Tibial artery (tissue), 4 donors: ENCODE measurements around the gene SLIT3.

Experiments used
- DNase-seq, 2 donors: peaks; one replicate each; pipeline ENCODE4 v3.0.0-alpha.2; 2019
- H3K27ac ChIP-seq, 2 donors: fragments of 200-600 bp; sonication (generic) in 1 of 2; 1 replicate in 1 of 2; 2 replicates in 1 of 2; pipeline ENCODE4 v1.5.1; 2018 to 2019; ENCODE audit warnings: mild to moderate bottlenecking in 1 of 2
- H3K27me3 ChIP-seq, 2 donors: fragments of 200-600 bp; sonication (generic) in 1 of 2; one replicate each; pipeline versions ENCODE4 v1.5.1 to v1.6.0; 2016 to 2019
- H3K36me3 ChIP-seq, 3 donors: fragments of 200-600 bp; sonication (generic) in 2 of 3; one replicate each; pipeline ENCODE4 v1.5.1; 2016 to 2019; ENCODE audit warnings: mild to moderate bottlenecking in 2 of 3
- H3K4me1 ChIP-seq, 4 donors: fragments of 200-600 bp; sonication (generic) in 2 of 4; 1 replicate in 3 of 4; 2 replicates in 1 of 4; pipeline ENCODE4 v1.5.1; 2016 to 2019
- H3K4me3 ChIP-seq, 2 donors: fragments of 200-600 bp; sonication (generic) in 1 of 2; 1 replicate in 1 of 2; 2 replicates in 1 of 2; pipeline ENCODE4 v1.5.1; 2018 to 2019; ENCODE audit warnings: mild to moderate bottlenecking in 2 of 2
- H3K9me3 ChIP-seq, 3 donors: fragments of 200-600 bp; sonication (generic) in 1 of 3; one replicate each; pipeline ENCODE4 v1.5.1; 2016 to 2019
- CTCF ChIP-seq, 2 experiments: fragments of 200-600 bp in 1 of 2; fragments of 450-650 bp in 1 of 2; IDR thresholded peaks; one replicate each; pipeline ENCODE4 v1.5.1; 2017 to 2019; ENCODE audit warnings: antibody characterized with exemption in 2 of 2, mild to moderate bottlenecking in 1 of 2, moderate library complexity in 1 of 2
- intact Hi-C: fragments of 100-400 bp; cut with DNase I; formaldehyde crosslinking; loops from one replicate; pipeline ENCODE4 v1.15.0; 2023; ENCODE audit warnings: low total_unique reads

SLIT3 gene

DNA sequence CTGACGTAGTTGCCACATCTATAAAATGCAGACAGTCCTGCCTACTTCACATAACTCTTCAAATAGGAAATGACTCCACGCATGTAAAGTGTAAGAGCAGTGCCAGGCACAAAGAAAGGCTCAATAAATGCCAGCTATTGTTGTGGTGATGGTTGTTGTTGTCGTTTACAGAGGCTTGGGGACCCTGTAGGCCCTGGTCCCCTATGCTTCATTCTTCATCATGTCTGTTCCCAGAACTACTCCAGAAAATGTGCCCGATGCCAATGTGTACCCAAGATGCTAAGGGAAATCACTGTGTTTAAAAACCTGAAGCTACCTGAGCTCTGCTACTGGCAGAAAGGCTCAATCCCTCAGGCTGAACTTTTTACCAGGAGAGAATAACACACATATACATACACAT lies 9.1 kb downstream of the SLIT3 start:
- Histone ChIP-seq H3K36me3 (no peaks in the 10 kb centered on the region), H3K27ac (no peak overlapping the region), H3K27me3 (no peaks in the 10 kb centered on the region), H3K4me1 (peaks cover 0 to 82% (median 43%) of the 10 kb centered on the region in 4 donors), H3K4me3 (no peak overlapping the region), H3K9me3 (no peaks in the 10 kb centered on the region)
- no peak for DNase-seq
- intact Hi-C loops = no loop called here
- no peak for TF ChIP-seq CTCF (IDR thresholded peaks at IDR 0.05)

- no peak for DNase-seq
- peak overlapping the region in 1 of 2 donors; percentile 81 for H3K27ac ChIP-seq
- intact Hi-C loops = no loop called here
- peaks cover 0 to 82% (median 39%) of the 10 kb centered on the region in 4 donors for H3K4me1 ChIP-seq
- no peaks in the 10 kb centered on the region for H3K9me3 ChIP-seq
- no peaks in the 10 kb centered on the region for H3K27me3 ChIP-seq
- H3K4me3 ChIP-seq = no peak overlapping the region
- no peak for TF ChIP-seq CTCF (IDR thresholded peaks at IDR 0.05)
- no peaks in the 10 kb centered on the region for H3K36me3 ChIP-seq
Measured at GRCh38 chr5:169290895-169291294, 10.0 kb downstream of the SLIT3 start.

GRCh38 chr5:169289520-169289919 lies 11.4 kb downstream of the SLIT3 start:
- Histone ChIP-seq H3K27me3 (no peaks in the 10 kb centered on the region), H3K9me3 (no peaks in the 10 kb centered on the region), H3K4me1 (peaks cover 0 to 72% (median 39%) of the 10 kb centered on the region in 4 donors), H3K4me3 (no peak overlapping the region), H3K36me3 (no peaks in the 10 kb centered on the region), H3K27ac (peak overlapping the region in 1 of 2 donors; percentile 81)
- no peak for DNase-seq
- intact Hi-C loops = no loop called here
- TF ChIP-seq CTCF (IDR thresholded peaks at IDR 0.05) = no peak

DNA sequence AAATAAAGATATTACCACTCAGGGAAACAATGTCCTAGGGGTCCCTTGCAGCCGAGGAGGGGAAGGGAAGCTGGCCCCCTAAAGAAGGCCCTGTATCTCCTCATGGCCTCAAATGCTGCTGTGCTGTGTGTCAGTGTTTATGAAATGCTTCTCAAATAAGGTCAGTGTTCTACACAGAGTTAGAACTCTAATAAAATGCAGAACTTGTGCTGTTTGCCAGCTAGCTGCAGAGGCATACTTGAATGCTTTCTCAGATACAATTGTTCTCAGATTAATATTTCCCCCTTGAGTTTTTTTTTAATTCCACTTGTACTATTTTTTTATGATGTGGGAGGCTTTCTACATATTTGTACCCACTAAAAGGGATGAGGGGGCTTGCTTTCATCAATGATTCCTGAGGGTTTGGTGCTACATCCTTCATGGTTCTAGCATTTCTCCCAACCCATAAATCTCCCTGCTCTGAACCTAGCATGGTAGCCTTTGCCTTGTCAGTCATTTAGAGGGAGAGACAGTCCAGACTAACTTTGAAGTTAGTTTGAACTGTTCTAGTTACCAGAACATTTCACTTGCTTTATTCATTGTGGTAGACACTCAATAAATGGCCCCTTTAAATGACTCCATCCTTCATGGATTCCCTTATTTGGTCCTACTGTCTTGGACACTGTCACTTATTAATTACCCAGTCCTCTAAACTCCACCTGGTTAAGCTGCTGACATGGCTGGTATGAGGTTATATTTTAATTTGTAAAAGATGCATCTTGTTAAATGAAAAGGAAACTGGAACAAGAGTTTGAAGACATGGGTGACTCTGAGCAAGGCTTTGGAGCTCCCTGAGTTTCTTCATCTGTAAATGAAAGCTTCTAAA lies 12.6 kb downstream of the SLIT3 start:
- Histone ChIP-seq H3K27ac (peak overlapping the region; percentile 58 to 81), H3K36me3 (no peaks in the 10 kb centered on the region), H3K4me3 (no peak overlapping the region), H3K27me3 (no peaks in the 10 kb centered on the region), H3K9me3 (no peaks in the 10 kb centered on the region), H3K4me1 (peaks cover 0 to 65% (median 39%) of the 10 kb centered on the region in 4 donors)
- TF ChIP-seq CTCF (IDR thresholded peaks at IDR 0.05) = no peak
- DNase-seq = no peak
- intact Hi-C loops = no loop called here

DNA sequence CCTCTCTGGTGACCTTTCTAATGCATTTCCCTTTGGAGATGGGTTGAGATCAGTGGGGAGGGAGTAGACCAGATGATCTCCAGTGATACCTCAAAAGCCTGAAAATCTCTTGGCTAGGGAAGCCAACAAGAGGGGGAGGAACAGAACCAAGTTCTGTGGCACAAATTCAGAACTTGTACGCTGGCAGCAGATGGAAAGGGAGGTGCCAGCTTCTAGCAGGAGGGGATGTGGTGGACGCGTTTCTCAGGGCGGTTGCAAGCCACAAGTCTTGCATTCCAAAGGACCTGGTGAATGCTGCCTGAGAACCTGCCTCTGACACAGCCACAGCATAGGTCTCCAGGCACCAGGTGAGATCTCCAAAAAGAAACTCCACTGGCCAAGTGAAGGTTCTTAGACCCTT lies 13.4 kb downstream of the SLIT3 start:
- Histone ChIP-seq H3K27me3 (no peaks in the 10 kb centered on the region), H3K36me3 (no peaks in the 10 kb centered on the region), H3K27ac (peak overlapping the region; percentile 58 to 81), H3K4me1 (peaks cover 0 to 65% (median 39%) of the 10 kb centered on the region in 4 donors), H3K9me3 (no peaks in the 10 kb centered on the region), H3K4me3 (no peak overlapping the region)
- DNase-seq = no peak
- TF ChIP-seq CTCF (IDR thresholded peaks at IDR 0.05) = no peak
- intact Hi-C loops = no loop called here
